Left ventricle myocardium superior (tissue), 1 donor: Measurements from ENCODE around the gene PI4KA. TPM values are rescaled to one million over a fixed set of nuclear protein-coding genes. Genes with fewer than 3 reads are reported as not detected.
"Not testable (repeated sequence)": the region's sequence is repeated elsewhere in the genome, so short reads cannot be mapped to it uniquely, and the experiment has no call there.

Source experiments
- ATAC-seq: fragments of 200-7000 bp; cut with Tn5 transposase; one replicate; pipeline ENCODE4 v1.9.1; 2020; ENCODE audit warnings: mild to moderate bottlenecking, moderate library complexity
- DNase-seq: peaks from one replicate; pipeline ENCODE4 v3.0.0-alpha.2; 2020
- intact Hi-C: fragments of 100-400 bp; cut with micrococcal nuclease; formaldehyde crosslinking; loops from one replicate; pipeline ENCODE4 v1.11.0; 2022
- total RNA-seq: library from RNA; stranded (reverse); fragmentation: NEBNext Ultra II Directional; extraction: Animal tissue kit (Norgen Biotek cat#: 25700); gene quantifications from one replicate; pipeline ENCODE4 v1.2.1, GENCODE V29; 2021
- donor health status: DM: no; HTN: yes; CAD: no; lungs with severe emphysema.

Gene PI4KA
- total RNA-seq, 1 donor from 2014 or later: 46.2 TPM

- ATAC-seq, DNase-seq, intact Hi-C loops: not testable (repeated sequence)
These were observed 33.4 kb downstream of the PI4KA start for GRCh38 chr22:20825216-20825615.

- no peak for DNase-seq
- ATAC-seq: no peak
- intact Hi-C loops: no loop called here
These were observed 35.3 kb downstream of the PI4KA start for GRCh38 chr22:20823264-20823663.

- ATAC-seq (no peak), DNase-seq (no peak)
- intact Hi-C loops: no loop called here
These were observed 36.4 kb downstream of the PI4KA start for GRCh38 chr22:20822240-20822639.

- intact Hi-C loops, ATAC-seq, DNase-seq: not testable (repeated sequence)
These were observed 36.8 kb downstream of the PI4KA start for GRCh38 chr22:20821717-20822239.

- ATAC-seq: no peak
- intact Hi-C loops: no loop called here
- DNase-seq: no peak
These were observed 39.1 kb downstream of the PI4KA start for GRCh38 chr22:20819471-20819870.

GRCh38 chr22:20818471-20818870 lies 40.1 kb downstream of the PI4KA start:
- intact Hi-C loops: no loop called here
- no peak for DNase-seq
- no peak for ATAC-seq

- DNase-seq (no peak), ATAC-seq (no peak)
- intact Hi-C loops: no loop called here
These were observed 42.1 kb downstream of the PI4KA start for GRCh38 chr22:20816559-20816958.

- intact Hi-C loops: no loop called here
- no peak for ATAC-seq
These were observed 43.0 kb downstream of the PI4KA start for GRCh38 chr22:20815477-20816050.

GRCh38 chr22:20814221-20814808 lies 44.3 kb downstream of the PI4KA start:
- ATAC-seq (no peak), DNase-seq (no peak)
- intact Hi-C loops: no loop called here

More at GRCh38 chr22:20815477-20816050, 43.0 kb downstream of the PI4KA start:
- no peak for DNase-seq

- intact Hi-C loops: no loop called here
- ATAC-seq (no peak), DNase-seq (no peak)
These were observed 45.6 kb downstream of the PI4KA start for GRCh38 chr22:20813056-20813455.

- intact Hi-C loops: no loop called here
- ATAC-seq (no peak), DNase-seq (no peak)
These were observed 46.5 kb downstream of the PI4KA start for GRCh38 chr22:20811971-20812660.

GRCh38 chr22:20811171-20811570 lies 47.4 kb downstream of the PI4KA start:
- ATAC-seq (no peak), DNase-seq (no peak)
- intact Hi-C loops: no loop called here

- ATAC-seq (no peak), DNase-seq (no peak)
- intact Hi-C loops: no loop called here
These were observed 48.0 kb downstream of the PI4KA start for GRCh38 chr22:20810645-20811044.

- ATAC-seq (no peak), DNase-seq (no peak)
- intact Hi-C loops: no loop called here
These were observed 48.9 kb downstream of the PI4KA start for GRCh38 chr22:20809538-20810185.

GRCh38 chr22:20808844-20809243 lies 49.8 kb downstream of the PI4KA start:
- intact Hi-C loops: no loop called here
- ATAC-seq: no peak
- no peak for DNase-seq

- intact Hi-C loops: no loop called here
- ATAC-seq (no peak), DNase-seq (no peak)
These were observed 51.3 kb downstream of the PI4KA start for GRCh38 chr22:20807315-20807752.

- ATAC-seq (no peak), DNase-seq (no peak)
- intact Hi-C loops: no loop called here
These were observed 52.6 kb downstream of the PI4KA start for GRCh38 chr22:20805972-20806471.

GRCh38 chr22:20804650-20805049 lies 54.0 kb downstream of the PI4KA start:
- no peak for DNase-seq
- intact Hi-C loops: no loop called here
- no peak for ATAC-seq

GRCh38 chr22:20803696-20804324 lies 54.8 kb downstream of the PI4KA start:
- DNase-seq: peak; percentile 34
- intact Hi-C loops: no loop called here
- peak; percentile 38 for ATAC-seq
